HepG2 (cell line): ENCODE data around the gene IQCK. TPM values are rescaled to one million over a fixed set of nuclear protein-coding genes. Genes with fewer than 3 reads are reported as not detected.
A peak's percentile ranks its signal among the peaks of the same experiment; 100 is the strongest.

Source experiments
- ATAC-seq: fragments of 200-7000 bp; cut with Tn5 transposase; 3 replicates; pipeline ENCODE4 v1.9.1; 2020; ENCODE audit warnings: mild to moderate bottlenecking, moderate library complexity
- BruUV-seq: library from RNA; stranded (reverse); fragments of 400-500 nt; replicated peaks from 2 replicates; lab custom pipeline; 2021; lab: Mats Ljungman, UMichigan
- CTCF ChIA-PET: fragments of 300-600 bp; formaldehyde crosslinking; extraction: SDS; loops from one replicate; lab custom pipeline; 2021; ENCODE audit warnings: low total read pairs, inconsistent platforms, low intra/inter-chr PET ratio; lab: Yijun Ruan, JAX
- POLR2A ChIA-PET: fragments of 350-600 bp; sonication (Branson Sonifier 250); formaldehyde crosslinking; loops from one replicate; lab custom pipeline; 2020; ENCODE audit warnings: antibody characterized with exemption, inconsistent platforms; lab: Yijun Ruan, JAX
- DNase-seq: peaks from one replicate; pipeline ENCODE4 v3.0.0-alpha.2; 2015; ENCODE audit warnings: low spot score
- FAIRE-seq: peaks from 3 replicates; lab custom pipeline; 2011; peaks lifted over from hg19 to GRCh38; lab: Jason Lieb, UNC
- H2AFZ ChIP-seq: one replicate; pipeline ENCODE4 v1.6.1; 2011; ENCODE audit warnings: low read length, inconsistent platforms
- H3K27ac ChIP-seq: fragments of 300-600 bp; 3 replicates; pipeline ENCODE4 v1.8.0; 2011; ENCODE audit warnings: mixed run types, mild to moderate bottlenecking, mixed read lengths, low read length, inconsistent platforms; ENCODE audit not compliant: insufficient read depth; ENCODE audit errors: extremely low read length
- H3K27me3 ChIP-seq, 2 experiments: fragments of 200-600 bp in 1 of 2; 2 replicates in 1 of 2; 3 replicates in 1 of 2; pipeline versions ENCODE4 v1.6.0 to v1.8.0; 2011; ENCODE audit warnings: low read length in 2 of 2, mild to moderate bottlenecking in 2 of 2, moderate library complexity in 2 of 2, inconsistent platforms in 1 of 2; ENCODE audit not compliant: insufficient read depth in 2 of 2, control insufficient read depth in 1 of 2
- H3K36me3 ChIP-seq, 2 experiments: fragments of 200-600 bp in 1 of 2; replicated peaks in 1 of 2; 2 replicates in 1 of 2; 3 replicates in 1 of 2; pipeline versions ENCODE4 v1.5.1 to v1.8.0; 2011; ENCODE audit warnings: low read length in 2 of 2, inconsistent platforms in 1 of 2; ENCODE audit not compliant: insufficient read depth in 2 of 2, control insufficient read depth in 1 of 2
- H3K4me1 ChIP-seq: 2 replicates; pipeline ENCODE4 v1.5.1; 2012; ENCODE audit warnings: low read length, inconsistent platforms; ENCODE audit not compliant: insufficient read depth
- H3K4me2 ChIP-seq: 2 replicates; pipeline ENCODE4 v1.6.0; 2011; ENCODE audit warnings: low read depth, low read length, inconsistent platforms
- H3K4me3 ChIP-seq, 3 experiments: fragments of 200-600 bp in 1 of 3; sonication (generic), shearing (Covaris generic) in 1 of 3; replicated peaks in 1 of 3; 2 replicates each; pipeline ENCODE4 v1.5.1; 2011 to 2016; ENCODE audit warnings: low read length in 3 of 3, inconsistent platforms in 2 of 3, low read depth in 2 of 3, mild to moderate bottlenecking in 2 of 3, control low read depth in 1 of 3, mixed read lengths in 1 of 3; ENCODE audit not compliant: insufficient read depth in 1 of 3
- H3K79me2 ChIP-seq: one replicate; pipeline ENCODE4 v1.6.1; 2011; ENCODE audit warnings: low read length, inconsistent platforms; ENCODE audit not compliant: insufficient read depth
- H3K9ac ChIP-seq: 2 replicates; pipeline ENCODE4 v1.6.0; 2011; ENCODE audit warnings: mild to moderate bottlenecking, low read depth, low read length, inconsistent platforms; ENCODE audit not compliant: insufficient read depth
- H3K9me3 ChIP-seq: 2 replicates; pipeline ENCODE4 v1.5.1; 2012; ENCODE audit warnings: mild to moderate bottlenecking, low read length
- H4K20me1 ChIP-seq: 2 replicates; pipeline ENCODE4 v1.6.0; 2011; ENCODE audit warnings: inconsistent platforms, mild to moderate bottlenecking, low read length, moderate library complexity; ENCODE audit not compliant: insufficient read depth
- FOXJ3 ChIP-seq: sonication (generic); formaldehyde crosslinking; IDR thresholded peaks from 2 replicates; pipeline ENCODE4 v1.4.0; 2020; ENCODE audit warnings: missing genetic modification reagents, mild to moderate bottlenecking, borderline replicate concordance
- FOXP4 ChIP-seq: sonication (generic); formaldehyde crosslinking; IDR thresholded peaks from 2 replicates; pipeline ENCODE4 v1.4.0; 2020; ENCODE audit warnings: missing genetic modification reagents
- GMEB1 ChIP-seq: sonication (generic); formaldehyde crosslinking; IDR thresholded peaks from 2 replicates; pipeline ENCODE4 v1.5.1; 2020; ENCODE audit warnings: missing genetic modification reagents, mild to moderate bottlenecking, borderline replicate concordance
- ISX ChIP-seq: sonication (generic); formaldehyde crosslinking; conservative IDR thresholded peaks from 2 replicates; pipeline ENCODE4 v1.5.0; 2020; ENCODE audit warnings: missing genetic modification reagents
- MEIS1 ChIP-seq: sonication (generic); formaldehyde crosslinking; IDR thresholded peaks from 2 replicates; pipeline ENCODE4 v1.9.0; 2021; ENCODE audit warnings: mild to moderate bottlenecking, missing genetic modification reagents, moderate library complexity, borderline replicate concordance
- MTA3 ChIP-seq: sonication (generic); formaldehyde crosslinking; IDR thresholded peaks from 2 replicates; pipeline ENCODE4 v1.4.0; 2020; ENCODE audit warnings: missing genetic modification reagents
- NCOA1 ChIP-seq: sonication (generic); formaldehyde crosslinking; IDR thresholded peaks from 2 replicates; pipeline ENCODE4 v1.9.0; 2021; ENCODE audit warnings: missing genetic modification reagents
- SATB2 ChIP-seq: sonication (generic); formaldehyde crosslinking; IDR thresholded peaks from 2 replicates; pipeline ENCODE4 v1.5.0; 2020; ENCODE audit warnings: missing genetic modification reagents
- STAT5B ChIP-seq: sonication (generic); formaldehyde crosslinking; IDR thresholded peaks from 2 replicates; pipeline ENCODE4 v1.4.0; 2020; ENCODE audit warnings: missing genetic modification reagents
- TEF ChIP-seq: sonication (generic); formaldehyde crosslinking; IDR thresholded peaks from 2 replicates; pipeline ENCODE4 v1.5.0; 2020; ENCODE audit warnings: missing genetic modification reagents
- TFAP4 ChIP-seq: sonication (generic); IDR thresholded peaks from 2 replicates; pipeline ENCODE4 v1.6.1; 2016; ENCODE audit warnings: low read depth, borderline replicate concordance
- TIGD3 ChIP-seq: sonication (generic); formaldehyde crosslinking; IDR thresholded peaks from 2 replicates; pipeline ENCODE4 v1.5.1; 2020; ENCODE audit warnings: mild to moderate bottlenecking, missing genetic modification reagents, borderline replicate concordance
- ZNF264 ChIP-seq: sonication (generic); formaldehyde crosslinking; IDR thresholded peaks from 2 replicates; pipeline ENCODE4 v1.4.0; 2020; ENCODE audit warnings: missing genetic modification reagents
- ZNF274 ChIP-seq: sonication (generic); formaldehyde crosslinking; IDR thresholded peaks from 2 replicates; pipeline ENCODE4 v1.5.1; 2020; ENCODE audit warnings: mild to moderate bottlenecking, missing genetic modification reagents
- ZNF296 ChIP-seq: sonication (generic); formaldehyde crosslinking; conservative IDR thresholded peaks from 2 replicates; pipeline ENCODE4 v1.5.0; 2020; ENCODE audit warnings: mild to moderate bottlenecking, missing genetic modification reagents
- ZNF446 ChIP-seq: sonication (generic); formaldehyde crosslinking; IDR thresholded peaks from 2 replicates; pipeline ENCODE4 v1.5.0; 2020; ENCODE audit warnings: mild to moderate bottlenecking, missing genetic modification reagents
- ZNF550 ChIP-seq: sonication (generic); formaldehyde crosslinking; IDR thresholded peaks from 2 replicates; pipeline ENCODE4 v1.4.0; 2020; ENCODE audit warnings: mild to moderate bottlenecking, missing genetic modification reagents, borderline replicate concordance
- ZSCAN21 ChIP-seq: sonication (generic); formaldehyde crosslinking; IDR thresholded peaks from 2 replicates; pipeline ENCODE4 v1.8.0; 2022; ENCODE audit warnings: mild to moderate bottlenecking, missing genetic modification reagents, moderate library complexity, borderline replicate concordance
- WGBS: methylation state at CpG from one replicate; pipeline ENCODE4 v1.1.6; 2017; ENCODE audit warnings: low lambda C conversion rate; 5-methylcytosine and 5-hydroxymethylcytosine counted together
- in situ Hi-C: cut with HindIII; loops from 2 replicates; pipeline ENCODE4 v1.10.0; 2017; ENCODE audit warnings: low pct_unique_long_range_greater_than_20kb; ENCODE audit not compliant: extremely low pct_ligation_motif_present
- intact Hi-C: fragments of 100-400 bp; cut with micrococcal nuclease; formaldehyde crosslinking; loops from one replicate; pipeline ENCODE4 v1.10.0; 2022; ENCODE audit not compliant: unreplicated experiment
- polyA plus RNA-seq, 8 experiments: library from polyadenylated mRNA; depleted of rRNA in 3 of 8; stranded (reverse) in 7 of 8; unstranded in 1 of 8; fragments of >200 nt; fragmentation: Illumina TruSeq in 4 of 8; extraction: Trizol in 4 of 8; gene quantifications; 2 replicates each; pipeline versions ENCODE4 v1.2.1 to v1.2.3, GENCODE V29; 2011 to 2016; ENCODE audit warnings: low read depth in 4 of 8, missing spikeins in 1 of 8, mixed read lengths in 1 of 8; ENCODE audit not compliant: insufficient read depth in 1 of 8
- total RNA-seq, 5 experiments: library from RNA; depleted of rRNA; stranded (reverse); fragments of >200 nt; fragmentation: Illumina TruSeq; extraction: Trizol; gene quantifications; 2 replicates each; pipeline ENCODE4 v1.2.3, GENCODE V29; 2016; ENCODE audit warnings: low read depth in 1 of 5

IQCK gene
- total and polyA plus RNA-seq, 2 of the 13 experiments (the other 11 are each of a cell fraction or from before 2014, with no cell fraction given), result 5.1 to 7.3 TPM

GRCh38 chr16:19785512-19786130 is 67.5 kb downstream of the IQCK start:
- peak overlapping the region; percentile 78 for H2AFZ ChIP-seq
- no peaks in the 10 kb centered on the region for H3K79me2 ChIP-seq
- peaks cover 29% of the 10 kb centered on the region for H3K4me1 ChIP-seq
- intact Hi-C loops (no loop called here), in situ Hi-C loops (no loop called here)
- no TSS peak for BruUV-seq
- WGBS, result 7% methylated on average over 10 of the region's 10 CpGs
- ATAC-seq (peak; percentile 74), DNase-seq (peak; percentile 56), FAIRE-seq (no peak)
- no peaks in the 10 kb centered on the region for H3K27me3 ChIP-seq
- no peak overlapping the region for H3K9ac ChIP-seq
- CTCF ChIA-PET, result no interaction called here
- peak overlapping the region; percentile 15 to 44 (median 41); a peak in 4 of 6 replicates for H3K4me3 ChIP-seq
- POLR2A ChIA-PET, result no interaction called here
- no peaks in the 10 kb centered on the region for H4K20me1 ChIP-seq
- no peaks in the 10 kb centered on the region for H3K9me3 ChIP-seq
- no peak overlapping the region for H3K27ac ChIP-seq
- no peaks in the 10 kb centered on the region for H3K36me3 ChIP-seq
- H3K4me2 ChIP-seq, result peak overlapping the region; percentile 66
- no peak for TF ChIP-seq ZNF274
- no peak for TF ChIP-seq TIGD3
- TF ChIP-seq TFAP4, result peak; percentile 80; the same call in 1 of the 2 replicates
- TF ChIP-seq ZNF446 (CRISPR knock-in tag), result no peak
- TF ChIP-seq NCOA1, result no peak
- TF ChIP-seq FOXP4 (CRISPR knock-in tag), result 0 out of 2 replicates have a peak, but pooled peaks have one; percentile 23
- TF ChIP-seq MEIS1 (CRISPR knock-in tag), result no peak
- no peak for TF ChIP-seq GMEB1 (CRISPR knock-in tag)
- no peak for TF ChIP-seq ZSCAN21
- TF ChIP-seq FOXJ3, result 0 out of 2 replicates have a peak, but pooled peaks have one; percentile 16
- no peak for TF ChIP-seq STAT5B (CRISPR knock-in tag)
- no peak for TF ChIP-seq MTA3 (CRISPR knock-in tag)
- TF ChIP-seq ZNF296, result no peak
- TF ChIP-seq SATB2 (CRISPR knock-in tag), result 0 out of 2 replicates have a peak, but pooled peaks have one; percentile 29
- no peak for TF ChIP-seq TEF
- TF ChIP-seq ZNF550 (CRISPR knock-in tag), result no peak
- TF ChIP-seq ZNF264 (CRISPR knock-in tag), result no peak
- TF ChIP-seq ISX (CRISPR knock-in tag), result no peak
